SK-N-SH (cell line): ENCODE measurements around the gene RBM10. TPM values are rescaled to one million over a fixed set of nuclear protein-coding genes. Genes with fewer than 3 reads are reported as not detected.
A peak's percentile ranks its signal among the peaks of the same experiment; 100 is the strongest.

Experiments used
- CTCF ChIA-PET: fragments of 300-600, 350-600 bp; formaldehyde crosslinking; extraction: SDS; loops from one replicate; lab custom pipeline; 2021; lab: Yijun Ruan, JAX
- POLR2A ChIA-PET: fragments of 350-600 bp; sonication (Branson Sonifier 250); formaldehyde crosslinking; extraction: SDS; loops from one replicate; lab custom pipeline; 2020; ENCODE audit warnings: antibody characterized with exemption, inconsistent platforms; lab: Yijun Ruan, JAX
- DNase-seq: peaks from one replicate; pipeline ENCODE4 v3.0.0; 2012
- H2AFZ ChIP-seq: fragments of 200-600 bp; sonication (generic); 2 replicates; pipeline ENCODE4 v1.8.1; 2016; ENCODE audit warnings: antibody characterized with exemption, mild to moderate bottlenecking, low read depth
- H3F3A ChIP-seq: fragments of 200-600 bp; sonication (generic); replicated peaks from 2 replicates; pipeline ENCODE3; 2016; ENCODE audit warnings: antibody characterized with exemption, mild to moderate bottlenecking; ENCODE audit not compliant: insufficient read depth
- H3K27ac ChIP-seq, 2 experiments: fragments of 200-500 bp in 1 of 2; fragments of 200-600 bp in 1 of 2; sonication (Bioruptor generic) in 1 of 2; sonication (generic), shearing (Covaris generic) in 1 of 2; 2 replicates each; pipeline versions ENCODE4 v1.5.1 to v1.6.1; 2014 to 2016; ENCODE audit warnings: low read depth in 2 of 2, inconsistent platforms in 1 of 2, low read length in 1 of 2, mild to moderate bottlenecking in 1 of 2, mixed read lengths in 1 of 2
- H3K27me3 ChIP-seq: fragments of 200-600 bp; sonication (generic), shearing (Covaris generic); 2 replicates; pipeline ENCODE4 v1.6.1; 2016; ENCODE audit warnings: mixed run types; ENCODE audit not compliant: insufficient read depth
- H3K36me3 ChIP-seq, 2 experiments: fragments of 200-500 bp in 1 of 2; fragments of 200-600 bp in 1 of 2; sonication (Bioruptor generic) in 1 of 2; sonication (generic) in 1 of 2; replicated peaks in 1 of 2; 2 replicates each; pipeline versions ENCODE3 to v1.5.1; 2014 to 2016; ENCODE audit warnings: low read length in 1 of 2, mild to moderate bottlenecking in 1 of 2; ENCODE audit not compliant: insufficient read depth in 2 of 2, control insufficient read depth in 1 of 2
- H3K4me1 ChIP-seq, 2 experiments: fragments of 200-500 bp in 1 of 2; fragments of 200-600 bp in 1 of 2; sonication (Bioruptor generic) in 1 of 2; sonication (generic), shearing (Covaris generic) in 1 of 2; 2 replicates each; pipeline versions ENCODE4 v1.5.1 to v1.6.1; 2014 to 2016; ENCODE audit warnings: low read depth in 1 of 2, low read length in 1 of 2, mixed run types in 1 of 2; ENCODE audit not compliant: insufficient read depth in 2 of 2, control insufficient read depth in 1 of 2
- H3K4me2 ChIP-seq: fragments of 200-600 bp; sonication (generic), shearing (Covaris generic); 2 replicates; pipeline ENCODE4 v1.6.1; 2017; ENCODE audit warnings: mixed run types
- H3K4me3 ChIP-seq, 2 experiments: fragments of 200-500 bp in 1 of 2; fragments of 200-600 bp in 1 of 2; sonication (Bioruptor generic) in 1 of 2; sonication (generic), shearing (Covaris generic) in 1 of 2; 2 replicates each; pipeline versions ENCODE4 v1.5.1 to v1.8.1; 2014 to 2016; ENCODE audit warnings: low read depth in 2 of 2, inconsistent platforms in 1 of 2, low read length in 1 of 2, mild to moderate bottlenecking in 1 of 2, mixed read lengths in 1 of 2, moderate library complexity in 1 of 2
- H3K79me2 ChIP-seq: fragments of 200-600 bp; sonication (generic); 2 replicates; pipeline ENCODE4 v1.8.1; 2017; ENCODE audit warnings: mild to moderate bottlenecking; ENCODE audit not compliant: insufficient read depth
- H3K9ac ChIP-seq: fragments of 200-600 bp; sonication (generic); 2 replicates; pipeline ENCODE4 v1.6.1; 2017; ENCODE audit warnings: mixed run types
- H3K9me2 ChIP-seq: fragments of 200-600 bp; sonication (generic); 2 replicates; pipeline ENCODE4 v1.6.1; 2017; ENCODE audit warnings: mixed run types
- H3K9me3 ChIP-seq: fragments of 200-600 bp; sonication (generic); 2 replicates; pipeline ENCODE4 v1.6.1; 2017; ENCODE audit warnings: mixed run types, mild to moderate bottlenecking, moderate library complexity
- H4K20me1 ChIP-seq: fragments of 200-600 bp; sonication (generic); 2 replicates; pipeline ENCODE4 v1.6.1; 2017; ENCODE audit warnings: mild to moderate bottlenecking, mixed run types; ENCODE audit not compliant: insufficient read depth
- CHD2 ChIP-seq: fragments of 150-350 bp; IDR thresholded peaks from 2 replicates; pipeline ENCODE4 v1.6.1; 2018; ENCODE audit warnings: low read length; ENCODE audit not compliant: partially characterized antibody
- EP300 ChIP-seq, 2 experiments: IDR thresholded peaks; 2 replicates each; pipeline versions ENCODE4 v1.4.0 to v1.6.1; 2012; ENCODE audit warnings: borderline replicate concordance in 1 of 2, low read depth in 1 of 2, low read length in 1 of 2
- FOXJ3 ChIP-seq: sonication (generic); formaldehyde crosslinking; IDR thresholded peaks from 2 replicates; pipeline ENCODE4 v1.5.1; 2020; ENCODE audit warnings: mild to moderate bottlenecking, missing genetic modification reagents
- MXI1 ChIP-seq: IDR thresholded peaks from 2 replicates; pipeline ENCODE4 v1.6.1; 2012; ENCODE audit warnings: mild to moderate bottlenecking, low read depth, low read length, improper control_type of control experiment
- RFX5 ChIP-seq: IDR thresholded peaks from 2 replicates; pipeline ENCODE4 v1.6.1; 2012; ENCODE audit warnings: mild to moderate bottlenecking, improper control_type of control experiment, low read length
- TEAD4 ChIP-seq: IDR thresholded peaks from 2 replicates; pipeline ENCODE4 v1.4.0; 2012; ENCODE audit warnings: mild to moderate bottlenecking, borderline replicate concordance; ENCODE audit not compliant: insufficient read depth
- YY1 ChIP-seq: IDR thresholded peaks from 2 replicates; pipeline ENCODE4 v1.4.0; 2012; ENCODE audit warnings: low read depth, mild to moderate bottlenecking
- WGBS: methylation state at CpG from one replicate; pipeline ENCODE4 v1.1.6; 2017; ENCODE audit warnings: low lambda C conversion rate; 5-methylcytosine and 5-hydroxymethylcytosine counted together
- polyA plus RNA-seq, 3 experiments: library from polyadenylated mRNA; depleted of rRNA; stranded (reverse); fragments of >200 nt; gene quantifications; 2 replicates each; pipeline ENCODE4 v1.2.3, GENCODE V29; 2012
- TF ChIP-seq, protein P1 (sequence below): fragments of 200-600 bp; sonication (generic); IDR thresholded peaks from 2 replicates; pipeline ENCODE4 v1.6.1; 2017; ENCODE audit warnings: antibody characterized with exemption, mild to moderate bottlenecking, moderate library complexity
- TF ChIP-seq, protein P2 (sequence below): fragments of 150-350 bp; IDR thresholded peaks from 2 replicates; pipeline ENCODE4 v1.6.1; 2016; ENCODE audit warnings: mild to moderate bottlenecking, low read depth, low read length

Gene RBM10
- polyA plus RNA-seq, 1 of the 3 experiments (the other 2 are of a cell fraction) = 34.4 TPM

DNA sequence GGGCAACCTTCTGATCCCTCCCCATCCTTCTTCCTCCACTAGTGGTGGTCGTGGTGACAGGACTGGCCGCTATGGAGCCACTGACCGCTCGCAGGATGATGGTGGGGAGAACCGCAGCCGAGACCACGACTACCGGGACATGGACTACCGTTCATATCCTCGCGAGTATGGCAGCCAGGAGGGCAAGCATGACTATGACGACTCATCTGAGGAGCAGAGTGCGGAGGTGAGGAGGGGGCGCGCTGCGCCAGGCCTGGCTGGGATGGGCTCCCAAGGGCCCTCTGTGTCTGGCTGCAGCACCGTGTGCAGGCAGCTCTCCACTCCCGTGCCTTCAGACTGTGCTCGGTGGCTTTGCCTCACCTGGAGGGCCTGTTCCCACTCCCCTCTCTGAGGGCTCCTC is 24.3 kb downstream of the RBM10 start:
- H3F3A ChIP-seq = no peaks in the 10 kb centered on the region
- no peaks in the 10 kb centered on the region for H3K9me2 ChIP-seq
- ChIA-PET CTCF (no interaction called here), POLR2A (no interaction called here)
- peaks cover 0 to 10% of the 10 kb centered on the region in 2 experiments for H3K36me3 ChIP-seq
- H3K27ac ChIP-seq = no peak overlapping the region
- no peaks in the 10 kb centered on the region for H3K9me3 ChIP-seq
- no peak for TF ChIP-seq TEAD4
- TF ChIP-seq EP300 (IDR thresholded peaks at IDR 0.05; ENCODE audit: borderline replicate concordance in 1 of 2, low read depth in 1 of 2, low read length in 1 of 2) = no peak
- TF ChIP-seq, protein P1, sequence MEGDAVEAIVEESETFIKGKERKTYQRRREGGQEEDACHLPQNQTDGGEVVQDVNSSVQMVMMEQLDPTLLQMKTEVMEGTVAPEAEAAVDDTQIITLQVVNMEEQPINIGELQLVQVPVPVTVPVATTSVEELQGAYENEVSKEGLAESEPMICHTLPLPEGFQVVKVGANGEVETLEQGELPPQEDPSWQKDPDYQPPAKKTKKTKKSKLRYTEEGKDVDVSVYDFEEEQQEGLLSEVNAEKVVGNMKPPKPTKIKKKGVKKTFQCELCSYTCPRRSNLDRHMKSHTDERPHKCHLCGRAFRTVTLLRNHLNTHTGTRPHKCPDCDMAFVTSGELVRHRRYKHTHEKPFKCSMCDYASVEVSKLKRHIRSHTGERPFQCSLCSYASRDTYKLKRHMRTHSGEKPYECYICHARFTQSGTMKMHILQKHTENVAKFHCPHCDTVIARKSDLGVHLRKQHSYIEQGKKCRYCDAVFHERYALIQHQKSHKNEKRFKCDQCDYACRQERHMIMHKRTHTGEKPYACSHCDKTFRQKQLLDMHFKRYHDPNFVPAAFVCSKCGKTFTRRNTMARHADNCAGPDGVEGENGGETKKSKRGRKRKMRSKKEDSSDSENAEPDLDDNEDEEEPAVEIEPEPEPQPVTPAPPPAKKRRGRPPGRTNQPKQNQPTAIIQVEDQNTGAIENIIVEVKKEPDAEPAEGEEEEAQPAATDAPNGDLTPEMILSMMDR = no peak
- no peak for TF ChIP-seq CHD2
- TF ChIP-seq FOXJ3 (CRISPR knock-in tag) = no peak
- no peak for TF ChIP-seq YY1
- no peak for TF ChIP-seq RFX5
- DNase-seq = peak; percentile 7
- no peak overlapping the region for H3K4me2 ChIP-seq
- H3K4me3 ChIP-seq = no peak overlapping the region
- no peaks in the 10 kb centered on the region for H3K4me1 ChIP-seq
- WGBS = 31% methylated on average over 5 of the region's 19 CpGs
- H4K20me1 ChIP-seq = no peaks in the 10 kb centered on the region
- no peak overlapping the region for H2AFZ ChIP-seq
- peaks cover 28% of the 10 kb centered on the region; the same call in 1 of the 2 replicates for H3K27me3 ChIP-seq
- no peak overlapping the region for H3K9ac ChIP-seq
- H3K79me2 ChIP-seq = peaks cover 29% of the 10 kb centered on the region

DNA sequence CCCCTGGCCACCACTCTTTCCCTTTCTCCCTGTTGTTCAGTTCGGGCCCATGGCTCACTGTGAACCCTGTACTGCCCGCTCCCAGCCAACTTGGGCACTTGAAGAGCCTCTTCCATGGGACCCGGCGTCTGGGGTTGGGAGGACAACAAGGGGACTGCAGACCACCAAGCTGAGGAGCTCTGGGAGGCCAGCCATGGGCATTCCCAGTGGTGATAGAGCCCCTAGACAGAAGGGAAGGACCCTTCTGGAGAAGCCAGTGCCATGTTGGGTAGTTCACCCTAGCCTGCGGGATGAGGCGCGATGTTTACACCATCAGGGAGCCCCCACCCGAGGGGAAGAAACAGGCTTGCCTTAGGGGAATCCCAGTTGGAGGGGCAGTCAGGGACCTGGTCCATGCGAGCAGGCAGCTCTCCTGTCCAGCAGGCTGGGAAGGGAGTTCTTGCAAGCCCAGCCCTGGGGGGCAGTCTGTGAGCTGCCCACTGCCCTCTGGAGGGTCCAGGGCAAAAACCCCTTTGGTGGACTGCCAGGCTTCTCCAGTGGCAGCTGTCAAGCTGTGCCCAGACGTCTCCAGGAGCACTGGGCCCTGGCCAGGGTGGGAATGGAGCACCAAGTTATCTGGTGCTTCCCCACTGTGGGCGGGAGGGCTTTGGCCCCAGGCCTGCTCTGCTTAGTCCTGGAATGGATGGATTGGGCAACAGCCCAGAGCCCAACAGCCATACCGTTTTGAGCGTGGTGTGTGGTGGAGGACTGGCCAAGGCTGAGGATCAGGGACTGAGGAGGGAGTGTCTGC is 24.9 kb downstream of the RBM10 start:
- DNase-seq = peak; percentile 14
- TF ChIP-seq, protein P2, sequence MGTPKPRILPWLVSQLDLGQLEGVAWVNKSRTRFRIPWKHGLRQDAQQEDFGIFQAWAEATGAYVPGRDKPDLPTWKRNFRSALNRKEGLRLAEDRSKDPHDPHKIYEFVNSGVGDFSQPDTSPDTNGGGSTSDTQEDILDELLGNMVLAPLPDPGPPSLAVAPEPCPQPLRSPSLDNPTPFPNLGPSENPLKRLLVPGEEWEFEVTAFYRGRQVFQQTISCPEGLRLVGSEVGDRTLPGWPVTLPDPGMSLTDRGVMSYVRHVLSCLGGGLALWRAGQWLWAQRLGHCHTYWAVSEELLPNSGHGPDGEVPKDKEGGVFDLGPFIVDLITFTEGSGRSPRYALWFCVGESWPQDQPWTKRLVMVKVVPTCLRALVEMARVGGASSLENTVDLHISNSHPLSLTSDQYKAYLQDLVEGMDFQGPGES = no peak
- no peak for TF ChIP-seq MXI1
- POLR2A ChIA-PET = no interaction called here

More for the DNA sequence above, 24.9 kb downstream of the RBM10 start:
- Histone ChIP-seq H2AFZ (no peak overlapping the region), H3K4me3 (no peak overlapping the region), H3K27ac (no peak overlapping the region), H3F3A (no peaks in the 10 kb centered on the region), H3K27me3 (peaks cover 33% of the 10 kb centered on the region; the same call in 1 of the 2 replicates), H3K9me2 (no peaks in the 10 kb centered on the region), H3K4me2 (no peak overlapping the region), H3K9ac (no peak overlapping the region), H3K36me3 (peaks cover 0 to 10% of the 10 kb centered on the region in 2 experiments), H3K9me3 (no peaks in the 10 kb centered on the region), H3K4me1 (no peaks in the 10 kb centered on the region), H3K79me2 (peaks cover 22% of the 10 kb centered on the region), H4K20me1 (no peaks in the 10 kb centered on the region)
- 55% methylated on average over 10 of the region's 13 CpGs for WGBS
- CTCF ChIA-PET = no interaction called here
